Karpas-422 (cell line): ENCODE measurements around the gene MAP3K6. TPM values are rescaled to one million over a fixed set of nuclear protein-coding genes. Genes with fewer than 3 reads are reported as not detected.
"Not testable (repeated sequence)": the region's sequence is repeated elsewhere in the genome, so short reads cannot be mapped to it uniquely, and the experiment has no call there.

Experiments
- DNase-seq: peaks from one replicate; pipeline ENCODE4 v3.0.0-alpha.2; 2015
- H2AFZ ChIP-seq: fragments of 200-600 bp; sonication (generic); 2 replicates; pipeline ENCODE4 v1.6.1; 2014; ENCODE audit warnings: antibody characterized with exemption, low read length, mixed read lengths
- H3K27ac ChIP-seq: fragments of 200-600 bp; sonication (generic); 2 replicates; pipeline ENCODE4 v1.5.1; 2014; ENCODE audit warnings: mild to moderate bottlenecking, low read length, moderate library complexity
- H3K27me3 ChIP-seq: fragments of 200-600 bp; sonication (generic); 2 replicates; pipeline ENCODE4 v1.6.1; 2014; ENCODE audit warnings: low read length, mixed read lengths
- H3K36me3 ChIP-seq: fragments of 200-600 bp; sonication (generic); 2 replicates; pipeline ENCODE4 v1.6.1; 2014; ENCODE audit warnings: low read length, mixed read lengths; ENCODE audit not compliant: insufficient read depth
- H3K4me1 ChIP-seq: fragments of 200-600 bp; sonication (generic); 2 replicates; pipeline ENCODE4 v1.6.1; 2014; ENCODE audit warnings: mild to moderate bottlenecking, low read length, mixed read lengths
- H3K4me2 ChIP-seq: fragments of 200-600 bp; sonication (generic); 2 replicates; pipeline ENCODE4 v1.6.1; 2014; ENCODE audit warnings: low read length, low read depth, mild to moderate bottlenecking; ENCODE audit not compliant: poor library complexity, severe bottlenecking
- H3K4me3 ChIP-seq: fragments of 200-600 bp; sonication (generic); 2 replicates; pipeline ENCODE4 v1.5.1; 2014; ENCODE audit warnings: mild to moderate bottlenecking, antibody characterized with exemption, low read length, mixed read lengths
- H3K79me2 ChIP-seq: fragments of 200-600 bp; sonication (generic); 2 replicates; pipeline ENCODE4 v1.6.1; 2014; ENCODE audit warnings: mild to moderate bottlenecking, low read length, mixed read lengths
- H3K9ac ChIP-seq: fragments of 200-600 bp; sonication (generic); 2 replicates; pipeline ENCODE4 v1.6.0; 2014; ENCODE audit warnings: low read length
- H3K9me2 ChIP-seq: fragments of 200-600 bp; sonication (generic), shearing (Covaris generic); replicated peaks from 2 replicates; pipeline ENCODE4 v1.6.0; 2014; ENCODE audit warnings: mild to moderate bottlenecking, low read length, moderate library complexity; ENCODE audit not compliant: insufficient read depth
- H3K9me3 ChIP-seq: fragments of 300-700, 200-600 bp; sonication (generic); 2 replicates; pipeline ENCODE4 v1.6.1; 2014; ENCODE audit warnings: low read length, mixed read lengths
- H4K20me1 ChIP-seq: fragments of 200-600 bp; sonication (generic); 2 replicates; pipeline ENCODE4 v1.6.1; 2014; ENCODE audit warnings: mild to moderate bottlenecking, antibody characterized with exemption, low read length, low read depth; ENCODE audit not compliant: insufficient read depth
- total RNA-seq: library from RNA; depleted of rRNA; stranded (reverse); fragments of >200 nt; shearing (Covaris generic); gene quantifications from 2 replicates; pipeline ENCODE4 v1.2.3, GENCODE V29; 2014; ENCODE audit warnings: low replicate concordance

MAP3K6 gene
- total RNA-seq, 1 experiment from 2014 or later = 3.0 TPM

DNA sequence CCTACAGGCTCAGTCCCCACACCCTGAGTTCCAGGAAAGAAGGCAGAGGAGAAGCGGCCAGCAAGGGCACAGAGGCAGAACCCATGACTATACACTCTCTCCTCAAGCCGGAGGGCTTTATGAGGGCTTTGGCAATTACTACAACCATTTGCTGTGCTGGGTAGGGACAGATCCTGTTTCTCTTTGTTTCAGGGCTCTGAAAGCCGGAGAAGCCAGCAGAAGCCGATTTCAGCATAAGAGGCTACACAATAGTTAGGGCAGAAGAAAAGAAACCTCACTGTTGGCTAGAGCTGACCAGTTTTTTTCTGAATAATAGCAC is 39.6 kb upstream of the MAP3K6 start:
- DNase-seq = no peak
- H2AFZ ChIP-seq = no peak overlapping the region
- no peaks in the 10 kb centered on the region for H3K79me2 ChIP-seq
- no peaks in the 10 kb centered on the region for H3K9me3 ChIP-seq
- H3K9ac ChIP-seq = no peak overlapping the region
- H3K27me3 ChIP-seq = no peaks in the 10 kb centered on the region
- no peak overlapping the region for H3K4me2 ChIP-seq
- H3K36me3 ChIP-seq = no peaks in the 10 kb centered on the region; the same call in 1 of the 2 replicates
- H3K27ac ChIP-seq = no peak overlapping the region
- H3K9me2 ChIP-seq = no peaks in the 10 kb centered on the region
- H3K4me1 ChIP-seq = peaks cover 33% of the 10 kb centered on the region
- no peaks in the 10 kb centered on the region for H4K20me1 ChIP-seq
- no peak overlapping the region for H3K4me3 ChIP-seq

DNA sequence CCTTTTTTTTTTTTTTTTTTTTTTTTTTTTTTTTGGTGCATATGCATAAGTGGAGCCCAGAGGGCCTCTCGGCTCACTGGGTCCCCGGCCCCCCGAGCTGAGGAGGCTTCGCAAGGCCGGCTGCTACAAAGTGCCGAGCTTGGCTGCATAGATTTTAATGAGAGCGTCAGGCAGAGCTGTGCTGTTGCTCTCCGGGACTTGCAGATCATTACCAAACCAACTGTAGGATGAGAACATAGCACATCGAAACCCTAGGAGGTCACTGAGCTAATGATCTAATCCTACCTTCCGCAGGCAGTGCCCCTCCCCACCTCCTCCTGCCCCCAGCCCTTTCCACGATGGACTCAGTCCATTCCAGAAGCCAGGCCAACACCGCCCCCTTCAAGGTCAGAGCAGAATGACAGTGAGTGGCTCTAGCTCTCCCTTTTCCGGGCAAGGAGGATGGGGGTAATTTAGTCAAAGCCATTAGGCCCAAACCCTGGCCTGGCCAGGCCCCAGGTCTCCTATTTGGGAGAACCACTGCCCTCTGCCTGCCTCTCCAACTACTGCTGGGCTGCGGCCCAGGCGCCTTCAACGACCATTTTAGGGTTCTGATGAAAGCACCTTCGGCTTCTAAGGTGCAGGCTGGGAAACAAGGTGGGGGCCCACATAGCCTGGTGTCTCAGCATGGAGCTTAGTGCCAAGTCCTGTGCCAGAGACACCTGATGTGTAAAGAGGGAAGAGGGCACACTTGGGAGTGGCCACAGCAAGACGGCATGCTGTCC is 39.0 kb upstream of the MAP3K6 start:
- H3K9me3 ChIP-seq, H3K9me2 ChIP-seq, H3K4me3 ChIP-seq, H3K27ac ChIP-seq, H3K27me3 ChIP-seq, H4K20me1 ChIP-seq, H3K4me2 ChIP-seq, H3K36me3 ChIP-seq, H3K79me2 ChIP-seq, H2AFZ ChIP-seq, DNase-seq, H3K9ac ChIP-seq: not testable (repeated sequence)
- H3K4me1 ChIP-seq = peaks cover 28% of the 10 kb centered on the region

DNA sequence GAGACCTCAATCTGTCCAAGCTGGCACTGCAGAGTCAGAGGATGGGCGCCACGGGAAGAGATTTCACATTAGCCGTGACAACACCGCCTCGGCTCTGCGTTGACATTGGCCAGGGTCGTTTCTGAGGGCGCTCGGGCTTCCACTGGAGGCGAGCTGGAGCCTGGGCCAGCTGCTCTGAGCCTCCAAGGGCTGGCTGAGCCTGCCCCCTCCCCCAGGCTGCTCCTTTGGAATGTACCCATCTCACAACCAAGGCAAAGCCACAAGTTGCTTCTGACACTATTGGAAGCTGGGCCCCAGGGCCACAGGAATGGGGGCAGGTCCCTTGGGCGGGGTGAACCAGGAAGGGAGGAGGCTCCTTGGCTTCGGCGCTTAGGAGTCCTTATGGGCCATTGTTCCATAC is 38.3 kb upstream of the MAP3K6 start:
- Histone ChIP-seq H3K27me3 (no peaks in the 10 kb centered on the region), H2AFZ (no peak overlapping the region), H3K79me2 (no peaks in the 10 kb centered on the region), H3K4me2 (no peak overlapping the region), H3K9me3 (no peaks in the 10 kb centered on the region), H3K4me3 (no peak overlapping the region), H3K9ac (no peak overlapping the region), H4K20me1 (no peaks in the 10 kb centered on the region), H3K4me1 (peaks cover 25% of the 10 kb centered on the region), H3K36me3 (no peaks in the 10 kb centered on the region; the same call in 1 of the 2 replicates), H3K27ac (no peak overlapping the region), H3K9me2 (no peaks in the 10 kb centered on the region)
- no peak for DNase-seq

DNA sequence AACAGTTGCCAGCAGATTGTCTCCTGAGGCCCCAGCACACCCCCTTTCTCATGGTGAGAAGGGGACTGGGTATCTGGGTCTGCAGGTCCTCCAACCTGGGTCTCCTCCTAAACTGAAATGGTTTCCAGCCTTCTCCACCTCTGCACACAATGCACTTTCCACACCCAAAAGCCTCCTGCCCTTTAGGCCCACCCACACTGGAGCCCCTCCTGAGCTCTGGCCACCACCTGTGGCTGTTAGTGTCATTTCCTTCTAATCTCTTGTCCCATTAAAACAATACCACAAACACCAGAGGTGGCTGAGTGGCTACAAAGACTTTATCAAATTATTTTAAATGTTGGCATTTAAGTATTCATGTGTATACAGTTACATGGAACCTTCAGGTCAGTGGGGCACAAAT is 37.2 kb upstream of the MAP3K6 start:
- no peak for DNase-seq
- Histone ChIP-seq H3K27me3 (no peaks in the 10 kb centered on the region), H3K4me3 (no peak overlapping the region), H2AFZ (no peak overlapping the region), H4K20me1 (no peaks in the 10 kb centered on the region), H3K4me2 (no peak overlapping the region), H3K36me3 (no peaks in the 10 kb centered on the region; the same call in 1 of the 2 replicates), H3K9me2 (no peaks in the 10 kb centered on the region), H3K9ac (0 out of 2 replicates have a peak overlapping the region, but pooled peaks have one; percentile 29), H3K27ac (peak overlapping the region; percentile 61), H3K9me3 (no peaks in the 10 kb centered on the region), H3K4me1 (peaks cover 25% of the 10 kb centered on the region), H3K79me2 (no peaks in the 10 kb centered on the region)

DNA sequence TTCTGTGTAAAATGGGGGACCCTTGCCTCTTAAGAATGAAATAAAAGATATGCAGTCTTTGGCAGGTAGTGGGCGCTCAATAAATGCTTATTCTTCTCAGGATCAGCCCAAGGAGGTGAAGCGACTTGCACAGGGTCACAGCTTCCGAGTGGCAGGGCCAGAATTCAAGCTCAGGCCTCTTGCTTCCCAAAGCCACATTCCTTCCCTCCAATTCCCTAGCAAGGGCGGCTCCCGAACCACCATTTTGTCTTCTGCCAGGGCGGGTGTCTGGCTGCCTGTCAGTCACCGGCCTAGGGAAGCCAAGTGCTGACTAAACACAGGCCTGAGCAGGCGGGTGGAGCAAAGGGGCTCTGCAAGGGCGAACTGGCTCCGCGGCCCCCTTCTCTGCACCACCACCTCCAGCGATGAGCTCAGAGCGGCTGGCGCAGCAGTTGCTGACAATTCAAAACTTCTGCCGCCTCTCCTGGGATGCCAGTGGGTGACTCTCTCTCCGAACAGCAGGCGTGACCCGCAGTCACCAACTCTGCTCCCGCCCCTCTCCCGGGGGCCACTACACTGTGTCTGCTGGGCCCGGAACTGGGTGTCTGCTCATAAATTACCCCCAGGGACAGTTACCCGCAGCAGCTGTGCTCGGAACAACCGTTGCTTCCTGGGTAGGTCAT is 36.4 kb upstream of the MAP3K6 start:
- no peaks in the 10 kb centered on the region; the same call in 1 of the 2 replicates for H3K36me3 ChIP-seq
- no peaks in the 10 kb centered on the region for H3K27me3 ChIP-seq
- no peaks in the 10 kb centered on the region for H4K20me1 ChIP-seq
- H3K4me3 ChIP-seq = no peak overlapping the region
- H3K9me3 ChIP-seq = no peaks in the 10 kb centered on the region
- peak; percentile 68 for DNase-seq
- H3K9me2 ChIP-seq = no peaks in the 10 kb centered on the region
- peaks cover 25% of the 10 kb centered on the region for H3K4me1 ChIP-seq
- no peaks in the 10 kb centered on the region for H3K79me2 ChIP-seq
- no peak overlapping the region for H2AFZ ChIP-seq
- H3K9ac ChIP-seq = 0 out of 2 replicates have a peak overlapping the region, but pooled peaks have one; percentile 29
- H3K27ac ChIP-seq = peak overlapping the region; percentile 61
- H3K4me2 ChIP-seq = peak overlapping the region; percentile 36

DNA sequence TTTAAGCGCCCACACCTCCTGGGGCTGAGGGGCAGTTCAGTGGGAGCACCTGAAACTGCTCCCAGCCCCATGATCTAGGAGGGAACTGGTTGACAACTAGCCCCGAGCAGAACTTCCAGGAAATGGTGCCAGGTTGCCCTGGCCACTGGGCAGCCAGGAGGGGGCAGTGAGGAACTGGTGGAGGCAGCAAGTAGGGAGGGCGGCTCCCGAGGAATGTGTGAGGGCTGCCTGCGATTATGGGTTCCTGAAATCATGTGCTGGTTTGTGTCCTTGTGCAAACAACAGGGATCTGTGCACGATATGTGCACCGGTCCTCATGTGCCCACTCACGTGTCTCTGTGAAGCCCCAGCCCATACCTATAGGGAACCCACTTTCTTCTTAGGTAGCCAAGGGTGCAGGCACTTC is 35.6 kb upstream of the MAP3K6 start:
- no peaks in the 10 kb centered on the region for H4K20me1 ChIP-seq
- no peaks in the 10 kb centered on the region for H3K9me3 ChIP-seq
- H3K27ac ChIP-seq = no peak overlapping the region
- H3K4me1 ChIP-seq = peaks cover 24% of the 10 kb centered on the region
- H3K9me2 ChIP-seq = no peaks in the 10 kb centered on the region
- no peak overlapping the region for H3K9ac ChIP-seq
- no peak for DNase-seq
- H3K27me3 ChIP-seq = no peaks in the 10 kb centered on the region
- H2AFZ ChIP-seq = no peak overlapping the region
- H3K4me3 ChIP-seq = no peak overlapping the region
- no peaks in the 10 kb centered on the region for H3K79me2 ChIP-seq
- H3K36me3 ChIP-seq = no peaks in the 10 kb centered on the region
- no peak overlapping the region for H3K4me2 ChIP-seq

DNA sequence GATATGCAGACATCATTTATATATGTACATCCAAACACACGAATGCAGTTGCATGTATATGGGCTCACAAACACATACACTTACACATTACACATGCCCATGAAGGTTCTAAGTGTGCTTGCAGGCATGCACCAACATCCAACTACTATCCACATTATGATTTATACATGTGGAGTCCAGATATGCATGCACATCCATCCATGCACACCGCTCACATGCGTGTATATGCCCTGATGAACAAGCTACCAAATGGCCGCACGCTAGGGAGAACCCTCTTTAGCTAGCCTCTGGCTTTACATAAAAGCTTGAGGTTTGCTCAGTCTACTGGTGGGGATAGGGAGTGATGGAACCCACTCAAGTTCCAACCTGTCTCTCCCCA is 34.2 kb upstream of the MAP3K6 start:
- H3K27me3 ChIP-seq = no peaks in the 10 kb centered on the region
- H3K4me1 ChIP-seq = peaks cover 19% of the 10 kb centered on the region
- no peak overlapping the region for H3K4me2 ChIP-seq
- H3K36me3 ChIP-seq = no peaks in the 10 kb centered on the region
- H2AFZ ChIP-seq = no peak overlapping the region
- H3K4me3 ChIP-seq = no peak overlapping the region
- DNase-seq = no peak
- H4K20me1 ChIP-seq = no peaks in the 10 kb centered on the region
- H3K9me2 ChIP-seq = no peaks in the 10 kb centered on the region
- no peak overlapping the region for H3K9ac ChIP-seq
- no peaks in the 10 kb centered on the region for H3K79me2 ChIP-seq
- no peaks in the 10 kb centered on the region for H3K9me3 ChIP-seq
- no peak overlapping the region for H3K27ac ChIP-seq

DNA sequence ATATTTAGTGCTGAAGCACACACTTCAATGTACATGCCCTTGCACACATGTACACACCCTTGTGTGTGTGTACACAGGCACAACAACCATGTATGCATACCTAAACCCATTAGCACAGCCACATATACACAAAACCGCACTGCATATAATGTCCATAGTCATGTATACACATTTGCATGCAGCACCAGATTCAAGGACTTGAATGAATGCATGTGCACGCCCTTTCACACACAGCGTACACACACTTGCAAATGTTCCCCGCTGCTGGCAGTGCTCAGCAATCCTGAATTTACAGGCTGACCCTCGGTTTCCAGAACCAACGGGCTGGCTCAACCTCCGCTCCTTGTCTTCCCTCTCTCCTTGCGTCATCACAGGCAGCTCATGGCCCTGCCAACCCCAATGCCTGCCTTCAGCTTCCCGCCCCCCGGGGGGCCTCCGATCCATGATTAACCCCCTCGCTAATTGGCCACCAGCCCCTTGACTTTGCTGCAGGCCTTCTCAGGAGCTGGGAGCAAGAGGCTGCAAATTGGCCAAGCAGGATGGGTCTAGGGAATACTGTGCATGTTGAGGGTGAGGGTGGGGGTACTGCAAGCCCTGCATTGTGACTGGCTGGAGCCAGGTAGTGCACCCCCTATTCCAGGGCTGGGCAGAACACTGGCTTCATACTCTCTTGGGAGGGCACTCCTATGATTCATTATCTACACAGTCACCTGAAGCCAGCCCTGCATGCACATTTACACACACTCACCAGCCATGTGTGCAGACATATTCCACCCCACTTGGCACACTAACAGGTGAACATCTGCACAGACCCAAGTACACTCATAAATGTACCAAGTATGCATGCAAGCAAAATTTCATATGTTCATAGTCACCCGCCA is 33.6 kb upstream of the MAP3K6 start:
- no peaks in the 10 kb centered on the region for H4K20me1 ChIP-seq
- H3K4me3 ChIP-seq = no peak overlapping the region
- no peaks in the 10 kb centered on the region for H3K27me3 ChIP-seq
- no peaks in the 10 kb centered on the region for H3K36me3 ChIP-seq
- no peaks in the 10 kb centered on the region for H3K9me2 ChIP-seq
- peaks cover 22% of the 10 kb centered on the region for H3K4me1 ChIP-seq
- no peak overlapping the region for H2AFZ ChIP-seq
- H3K27ac ChIP-seq = no peak overlapping the region
- no peaks in the 10 kb centered on the region for H3K79me2 ChIP-seq
- no peak overlapping the region for H3K4me2 ChIP-seq
- no peak overlapping the region for H3K9ac ChIP-seq
- no peak for DNase-seq
- no peaks in the 10 kb centered on the region for H3K9me3 ChIP-seq
